ELF-1 (cell line): ENCODE data around the gene HSF5.
A peak's percentile ranks its signal among the peaks of the same experiment; 100 is the strongest.
"Not testable (repeated sequence)": the region's sequence is repeated elsewhere in the genome, so short reads cannot be mapped to it uniquely, and the experiment has no call there.

Experiments
- DNase-seq: peaks from one replicate; pipeline ENCODE4 v3.0.0-alpha.2; 2016; ENCODE audit warnings: low read depth, low spot score

The HSF5 gene

GRCh38 chr17:58481798-58482197 is 6.4 kb downstream of the HSF5 start:
- not testable (repeated sequence) for DNase-seq

GRCh38 chr17:58480090-58480489 is 8.1 kb downstream of the HSF5 start:
- DNase-seq = no peak

GRCh38 chr17:58476812-58477211 is 11.4 kb downstream of the HSF5 start:
- no peak for DNase-seq

DNA sequence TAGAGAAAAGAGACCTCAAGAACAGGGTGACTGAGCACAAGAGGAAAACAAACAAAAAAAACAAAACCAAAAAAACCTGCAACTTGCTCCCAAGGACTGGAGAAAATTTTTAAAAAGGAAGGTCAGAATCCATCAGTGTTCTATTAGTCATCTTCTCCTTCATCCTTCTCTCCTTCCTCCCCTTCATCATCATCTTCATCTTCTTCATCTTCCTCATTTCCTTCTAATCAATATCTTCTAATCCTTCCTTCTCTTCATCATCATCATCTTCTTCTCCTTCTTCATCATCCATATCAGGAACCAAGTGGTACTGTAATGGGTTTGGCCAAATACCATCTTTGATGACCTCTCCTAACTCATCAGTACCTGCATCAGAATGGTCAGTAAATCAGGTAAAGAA is 12.2 kb downstream of the HSF5 start:
- no peak for DNase-seq

DNA sequence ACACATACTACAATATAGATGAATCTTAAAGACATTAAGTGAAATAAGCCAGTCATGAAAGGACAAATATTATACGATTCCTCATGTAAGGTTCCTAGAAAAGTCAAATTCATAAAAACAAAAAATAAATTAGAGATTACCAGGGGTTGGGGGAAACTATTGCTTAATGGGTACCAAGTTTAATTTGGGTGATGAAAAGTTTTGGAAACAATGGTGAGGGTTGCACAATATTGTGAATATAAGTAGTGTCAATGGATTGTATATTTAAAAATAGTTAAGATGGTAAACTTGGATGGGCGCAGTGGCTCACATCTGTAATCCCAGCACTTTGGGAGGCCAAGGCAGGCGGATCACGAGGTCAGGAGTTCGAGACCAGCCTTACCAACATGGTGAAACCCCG is 17.9 kb downstream of the HSF5 start:
- DNase-seq = no peak

- DNase-seq = no peak
Observed at GRCh38 chr17:58468944-58469343, 19.3 kb downstream of the HSF5 start.

- no peak for DNase-seq
Observed at GRCh38 chr17:58455491-58455890, 32.7 kb downstream of the HSF5 start.

DNA sequence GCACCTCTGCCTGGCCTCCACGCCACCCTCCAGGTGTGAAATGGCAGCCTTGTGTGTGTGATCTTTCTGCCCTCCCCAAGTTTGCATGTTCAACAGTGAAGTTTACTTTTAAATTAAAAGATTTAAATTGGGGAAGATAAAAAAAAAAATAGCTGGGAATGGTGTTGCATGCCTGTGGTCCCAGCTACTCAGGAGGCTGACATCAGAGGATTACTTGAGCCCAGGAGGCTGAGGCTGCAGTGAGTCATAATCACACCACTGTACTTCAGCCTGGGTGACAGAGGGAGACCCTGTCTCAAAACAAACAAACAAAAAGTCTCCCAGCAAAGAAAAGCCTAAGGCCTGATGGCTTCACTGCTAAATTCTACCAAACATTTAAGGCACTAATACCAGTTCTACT is 35.5 kb downstream of the HSF5 start:
- DNase-seq = peak; percentile 20

DNA sequence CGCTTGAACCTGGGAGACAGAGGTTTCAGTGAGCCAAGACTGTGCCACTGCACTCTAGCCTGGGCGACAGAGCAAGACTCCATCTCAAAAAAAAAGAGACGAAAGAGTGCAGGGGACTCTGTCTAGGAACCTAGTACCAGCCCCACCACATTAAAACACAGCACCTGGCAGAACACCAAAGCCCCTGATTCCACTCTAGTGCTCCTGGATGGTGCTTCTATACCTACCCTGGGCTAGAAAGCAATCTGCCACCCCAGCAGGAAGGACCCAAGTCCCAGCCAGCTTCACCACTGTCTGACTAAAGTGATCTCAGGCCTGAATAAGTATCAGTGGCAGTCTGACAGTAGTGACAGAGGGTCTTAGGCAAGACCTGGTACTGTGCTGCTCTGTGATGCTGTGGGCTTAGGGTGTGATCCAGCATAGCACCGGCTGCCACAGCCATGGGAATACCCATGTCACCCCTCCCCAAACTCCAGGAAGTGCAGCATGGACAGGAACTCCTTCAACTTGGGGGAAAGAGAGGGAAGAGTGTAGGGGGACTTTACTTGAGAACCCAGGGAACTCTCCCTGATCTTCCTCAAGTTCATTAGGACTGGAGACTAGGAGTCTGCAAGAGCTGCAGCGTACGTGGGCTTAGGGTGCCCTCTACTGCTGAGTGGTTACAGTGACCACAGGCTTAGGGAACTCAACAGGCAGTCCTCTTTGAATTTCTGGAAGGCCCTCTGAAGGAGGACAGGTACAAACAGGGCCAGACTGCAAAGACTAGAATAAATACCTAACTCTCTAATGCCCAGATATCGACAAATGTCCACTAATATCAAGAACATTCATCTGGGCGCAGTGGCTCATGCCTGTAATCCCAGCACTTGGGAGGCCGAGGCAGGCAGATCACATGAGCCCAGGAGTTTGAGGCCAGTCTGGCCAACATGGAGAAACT is 40.9 kb downstream of the HSF5 start:
- DNase-seq = peak; percentile 91

- no peak for DNase-seq
Observed at GRCh38 chr17:58446086-58446485, 42.1 kb downstream of the HSF5 start.

- no peak for DNase-seq
Observed at GRCh38 chr17:58436805-58437239, 51.4 kb downstream of the HSF5 start.

DNA sequence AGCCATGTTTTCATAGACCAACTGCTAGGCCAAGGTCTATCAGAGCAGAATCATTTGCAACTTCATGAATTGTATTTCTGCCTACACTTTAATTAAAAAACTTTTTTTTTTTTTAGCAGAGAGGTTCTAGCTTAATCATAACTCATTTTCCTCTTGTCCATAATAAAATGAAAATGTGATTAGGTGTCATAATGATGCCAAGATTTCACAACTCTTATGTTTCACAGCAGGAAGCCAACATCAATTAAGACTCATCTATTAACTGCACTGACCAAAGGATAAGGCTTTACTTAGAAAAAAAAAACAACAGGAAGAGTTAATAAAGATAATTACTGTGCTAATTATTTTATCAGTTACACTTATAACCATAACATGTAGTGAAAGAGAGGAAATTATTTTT is 52.0 kb downstream of the HSF5 start:
- no peak for DNase-seq

DNA sequence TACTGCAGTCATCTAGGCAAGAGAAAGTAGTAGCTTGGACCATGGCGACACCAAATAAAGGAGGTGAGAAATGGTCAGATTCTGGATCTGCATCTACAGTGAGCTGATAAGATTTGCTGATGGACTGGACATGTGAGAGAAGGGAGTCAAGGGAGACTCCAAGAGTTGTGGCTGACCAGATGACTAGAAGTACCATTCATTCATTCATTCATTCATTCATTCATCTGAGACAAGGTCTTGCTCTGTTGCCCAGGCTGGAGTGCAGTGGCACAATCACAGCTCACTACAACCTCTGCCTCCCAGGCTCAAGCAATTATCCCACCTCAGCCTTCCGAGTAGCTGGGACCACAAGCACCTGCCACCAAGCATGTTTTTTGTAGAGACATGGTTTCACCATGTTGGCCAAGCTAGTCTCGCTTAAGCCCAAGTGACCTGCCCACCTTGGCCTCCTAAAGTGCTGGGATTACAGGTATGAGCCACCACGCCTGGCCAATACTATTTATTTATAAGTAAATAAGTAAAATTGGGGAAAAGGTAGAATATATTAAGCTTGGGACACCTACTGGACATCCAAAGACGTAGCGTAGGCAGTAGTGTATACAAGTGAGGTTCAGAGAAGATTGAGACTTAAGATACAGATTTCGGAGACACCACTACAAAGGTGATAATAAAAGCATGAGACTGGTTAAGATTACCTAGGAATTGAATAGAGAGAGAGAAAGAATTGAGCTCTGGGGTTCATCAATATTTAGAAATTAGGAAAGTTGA is 55.2 kb downstream of the HSF5 start:
- no peak for DNase-seq

DNA sequence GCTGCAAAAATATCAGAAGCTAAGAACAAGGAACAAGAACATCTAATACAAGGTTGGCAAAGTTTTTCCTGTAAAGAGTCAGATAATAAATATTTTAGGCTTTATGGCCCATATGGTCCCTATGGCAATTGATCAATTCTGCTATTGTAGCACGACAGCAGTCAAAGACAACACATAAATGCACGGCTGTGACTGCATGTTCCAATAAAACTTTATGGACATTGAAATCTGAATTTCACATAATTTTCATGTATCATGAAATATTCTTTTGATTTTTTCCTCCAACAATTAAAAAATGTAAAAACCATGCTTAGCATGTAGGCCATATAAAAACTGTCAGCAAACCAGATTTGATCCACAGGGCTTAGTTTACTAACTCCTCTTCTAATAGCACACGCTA is 60.4 kb downstream of the HSF5 start:
- no peak for DNase-seq

- no peak for DNase-seq
Observed at GRCh38 chr17:58421711-58422110, 66.5 kb downstream of the HSF5 start.

DNA sequence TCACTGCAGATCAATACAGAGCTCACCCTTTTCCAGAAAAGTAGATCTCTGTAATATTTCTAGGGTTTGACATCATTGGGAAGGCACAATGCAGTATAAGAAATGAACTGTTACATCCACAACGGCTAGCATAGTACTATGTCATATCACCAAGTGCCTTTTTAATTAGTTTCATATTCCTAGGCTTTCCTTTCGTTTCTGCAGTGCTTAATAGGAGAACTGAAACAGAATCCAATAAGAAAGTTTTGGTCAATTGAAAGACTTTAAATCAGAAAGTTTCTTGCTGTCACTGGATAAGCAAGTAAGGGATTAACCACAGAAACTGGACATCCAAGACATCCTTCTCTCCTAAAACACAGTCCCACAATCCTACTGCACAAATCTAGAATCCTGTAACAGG is 67.4 kb downstream of the HSF5 start:
- no peak for DNase-seq

DNA sequence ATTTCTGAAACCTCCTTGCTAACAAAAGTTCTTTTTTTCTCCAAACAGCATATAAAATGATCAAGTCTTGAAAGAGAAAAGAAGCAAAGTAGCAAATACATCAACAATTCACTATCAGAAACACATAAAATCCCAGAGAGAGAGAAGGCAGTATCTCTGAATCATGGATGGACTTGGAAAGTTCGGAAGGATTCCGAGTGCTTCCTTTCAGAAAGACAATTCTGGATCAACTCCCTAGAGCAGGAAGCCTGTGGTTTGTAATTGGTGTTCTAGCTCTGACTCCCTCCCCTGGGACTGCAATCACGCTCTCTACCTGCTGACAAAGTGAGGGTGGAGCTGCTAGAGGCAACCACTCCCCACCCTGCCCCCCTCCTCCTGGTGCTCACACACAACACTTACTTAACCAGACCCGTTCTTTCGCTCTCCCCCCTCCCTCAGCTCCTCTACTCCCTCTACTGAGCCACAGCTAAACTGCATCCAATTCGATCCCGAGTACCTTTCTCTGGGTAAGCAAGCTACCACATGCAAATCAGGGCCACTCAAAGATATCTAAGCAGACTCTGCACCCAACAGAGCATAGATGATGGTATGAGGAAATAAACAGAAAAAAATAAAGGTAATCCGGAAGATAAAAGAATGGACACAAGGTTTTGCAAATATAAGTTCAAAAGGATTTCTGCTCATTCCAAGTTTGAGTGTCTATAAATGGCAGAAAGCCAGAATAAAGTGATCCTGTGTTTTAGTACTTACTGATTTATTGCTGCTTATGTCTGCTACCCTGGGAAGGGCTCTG is 70.7 kb downstream of the HSF5 start, which contains the start of gene RNF43:
Gene RNF43 (minus strand): TSS at position 235 of the 793 bp plus-strand sequence. CDS start 1,957 bp downstream, outside the sequence.
- peak; percentile 99 for DNase-seq

DNA sequence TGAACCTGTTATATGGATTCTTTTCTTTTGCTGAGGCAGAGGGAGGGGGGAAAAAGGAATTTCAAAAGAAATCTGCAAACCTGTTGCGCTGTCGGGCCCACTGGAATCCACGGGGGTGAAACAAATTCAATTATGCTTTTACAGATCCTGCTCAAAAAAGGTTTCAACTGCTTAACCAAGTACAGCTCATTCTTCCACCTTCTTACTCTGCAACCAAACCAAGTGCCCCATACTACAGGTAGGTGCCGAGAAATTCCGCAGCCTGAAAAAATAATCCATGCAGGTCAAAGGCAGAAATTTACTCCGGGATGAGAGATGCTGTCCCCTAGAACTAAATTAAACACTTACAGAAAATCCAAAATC is 71.3 kb downstream of the HSF5 start:
- DNase-seq = no peak

GRCh38 chr17:58416396-58416795 is 71.8 kb downstream of the HSF5 start:
- DNase-seq = no peak

GRCh38 chr17:58415371-58416055 is 72.7 kb downstream of the HSF5 start:
- peak; percentile 81 for DNase-seq

DNA sequence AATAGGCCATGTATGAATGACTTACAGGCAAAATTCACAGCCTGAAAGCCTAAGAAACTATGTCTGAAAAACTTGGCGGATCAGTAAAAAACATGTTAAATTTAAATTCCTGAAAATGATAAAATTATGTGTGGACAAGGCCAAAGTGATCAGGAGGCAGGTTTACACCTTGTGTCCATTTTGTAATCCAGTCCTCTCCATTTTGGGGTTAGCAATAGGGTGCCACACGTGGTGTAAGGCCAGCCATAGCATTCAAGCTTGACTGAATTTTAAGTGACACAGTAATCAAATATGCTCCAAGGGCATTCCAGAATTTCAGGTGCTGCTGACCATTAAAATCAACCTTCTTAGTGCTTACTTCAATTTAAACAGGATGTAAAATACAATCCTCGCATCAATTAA is 73.6 kb downstream of the HSF5 start:
- no peak for DNase-seq
